Coronary artery (tissue), 2 donors: ENCODE data around the gene ATP5MG.
A peak's percentile ranks its signal among the peaks of the same experiment; 100 is the strongest.

ENCODE experiments used
- DNase-seq: peaks from one replicate; pipeline ENCODE4 v3.0.0-alpha.2; 2017; ENCODE audit warnings: low spot score
- H3K27ac ChIP-seq, 2 donors: fragments of 200-600 bp; sonication (generic); one replicate each; pipeline ENCODE4 v1.5.1; 2016 to 2019
- H3K4me3 ChIP-seq: fragments of 200-600 bp; sonication (generic); 2 replicates; pipeline ENCODE4 v1.5.1; 2016; ENCODE audit warnings: mild to moderate bottlenecking, moderate library complexity
- CTCF ChIP-seq: fragments of 200-600 bp; sonication (generic); IDR thresholded peaks from one replicate; pipeline ENCODE4 v1.5.1; 2019; ENCODE audit warnings: antibody characterized with exemption

ATP5MG gene

GRCh38 chr11:118401151-118401879, at the start of gene ATP5MG:
Gene ATP5MG, plus strand, starts transcription at chr11:118401606. Its CDS starts 60 bp downstream, at chr11:118401666.
- peak; percentile 89 for DNase-seq
- H3K4me3 ChIP-seq = peak within 1 kb of the TSS; percentile 86
- peak within 1 kb of the TSS; percentile 75 to 88 for H3K27ac ChIP-seq
- TF ChIP-seq CTCF = no peak

GRCh38 chr11:118353084-118353710, 48.2 kb upstream of the ATP5MG start:
- DNase-seq = no peak
- no peak overlapping the region for H3K4me3 ChIP-seq
- no peak overlapping the region for H3K27ac ChIP-seq

GRCh38 chr11:118358071-118358470, 43.3 kb upstream of the ATP5MG start:
- no peak for TF ChIP-seq CTCF
- DNase-seq = no peak
- Histone ChIP-seq H3K4me3 (no peak overlapping the region), H3K27ac (no peak overlapping the region)

More at GRCh38 chr11:118353084-118353710, 48.2 kb upstream of the ATP5MG start:
- no peak for TF ChIP-seq CTCF

- no peak for TF ChIP-seq CTCF
- peak; percentile 92 for DNase-seq
- Histone ChIP-seq H3K4me3 (peak within 1 kb of the TSS; percentile 80), H3K27ac (peak within 1 kb of the TSS; percentile 58 to 60)
Measured at GRCh38 chr11:118359295-118359958, 42.0 kb upstream of the ATP5MG start, which contains the start of gene UBE4A. Gene UBE4A, plus strand, starts transcription at chr11:118359600. Its CDS starts 5,481 bp downstream, at chr11:118365081.

GRCh38 chr11:118364956-118365615, 36.3 kb upstream of the ATP5MG start:
- TF ChIP-seq CTCF = no peak
- DNase-seq = no peak
- Histone ChIP-seq H3K27ac (no peak overlapping the region), H3K4me3 (no peak overlapping the region)

- no peak for DNase-seq
- Histone ChIP-seq H3K27ac (no peak overlapping the region), H3K4me3 (no peak overlapping the region)
- TF ChIP-seq CTCF = no peak
Measured at GRCh38 chr11:118366287-118366686, 35.1 kb upstream of the ATP5MG start.
